Activated CD8-positive, alpha-beta memory T cell treated with anti-CD3 and anti-CD28 coated beads for 1 hour (primary cell): Measurements from ENCODE around the gene NMNAT1.
"Not testable (repeated sequence)": the region's sequence is repeated elsewhere in the genome, so short reads cannot be mapped to it uniquely, and the experiment has no call there.

ENCODE experiments used
- DNase-seq, 2 donors: peaks; one replicate each; pipeline ENCODE4 v3.0.0-alpha.2; 2020; ENCODE audit warnings: low read depth in 1 of 2; ENCODE audit errors: extremely low read depth in 1 of 2

Gene NMNAT1

DNA sequence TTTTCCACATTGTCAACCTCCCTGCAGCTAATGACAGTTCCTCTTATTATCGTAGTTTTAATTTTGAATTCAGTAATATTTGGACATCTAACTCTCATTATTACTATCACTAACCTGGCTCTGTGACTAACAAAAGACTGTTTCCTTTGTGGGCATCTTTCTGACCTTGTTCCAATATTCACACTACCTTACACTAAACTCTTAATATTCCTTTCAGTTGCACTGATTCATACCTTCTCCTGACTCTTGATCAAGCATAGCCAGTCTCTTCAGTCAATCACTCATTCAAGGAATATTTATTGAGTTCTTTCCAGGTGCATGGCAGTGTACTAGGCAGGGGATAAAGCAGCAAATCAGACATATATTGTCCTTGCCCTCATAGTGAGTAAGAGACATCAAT is 25.4 kb upstream of the NMNAT1 start:
- no peak for DNase-seq

DNA sequence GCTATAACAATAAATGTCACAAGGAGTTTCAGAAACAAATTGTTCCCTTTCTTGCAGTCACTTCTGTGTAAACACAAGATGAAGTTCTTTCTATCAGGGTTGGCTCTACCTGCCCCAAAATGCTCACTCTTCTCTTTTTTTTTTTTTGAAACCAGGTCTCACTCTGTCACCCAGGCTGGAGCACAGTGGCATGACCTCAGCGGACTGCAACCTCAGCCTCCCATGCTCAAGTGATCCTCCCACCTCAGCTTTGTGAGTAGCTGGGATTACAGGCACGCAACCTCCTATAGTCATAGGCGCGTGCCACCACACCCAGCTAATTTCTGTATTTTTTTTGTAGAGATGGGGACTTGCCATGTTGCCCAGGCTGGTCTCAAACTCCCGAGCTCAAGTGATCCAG is 22.7 kb upstream of the NMNAT1 start:
- no peak for DNase-seq

- no peak for DNase-seq
These were observed 20.9 kb upstream of the NMNAT1 start for GRCh38 chr1:9922342-9922741.

- no peak for DNase-seq
These were observed 16.0 kb upstream of the NMNAT1 start for GRCh38 chr1:9927259-9927658.

GRCh38 chr1:9929431-9930385 is 13.6 kb upstream of the NMNAT1 start:
- no peak for DNase-seq

- no peak for DNase-seq
These were observed 806 bp upstream of the NMNAT1 start for GRCh38 chr1:9942399-9942938.

DNA sequence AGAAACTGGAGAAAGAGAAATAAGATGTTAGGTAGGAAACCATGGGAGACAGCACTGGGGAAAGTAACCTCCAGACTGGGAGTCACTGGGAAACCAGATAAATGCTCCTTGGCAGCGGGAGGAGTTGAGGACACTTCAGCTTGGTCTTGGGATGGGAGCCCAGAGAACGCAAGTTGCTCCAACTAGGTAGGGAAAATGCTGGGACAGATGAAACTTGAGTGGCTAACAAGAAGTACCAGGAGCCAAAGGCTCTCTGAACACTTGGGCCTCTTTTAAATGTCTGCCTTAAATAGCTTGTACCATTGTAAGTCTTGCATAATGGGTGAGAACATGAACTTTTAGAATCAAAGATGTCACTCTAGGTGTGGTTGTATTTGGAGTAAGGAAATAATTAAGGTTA is 3.0 kb downstream of the NMNAT1 start:
- DNase-seq, result no peak

GRCh38 chr1:9957726-9958125 is 14.5 kb downstream of the NMNAT1 start:
- no peak for DNase-seq

GRCh38 chr1:9960011-9960410 is 16.7 kb downstream of the NMNAT1 start:
- no peak for DNase-seq

GRCh38 chr1:9960706-9961562 is 17.7 kb downstream of the NMNAT1 start:
- no peak for DNase-seq

- no peak for DNase-seq
These were observed 41.0 kb downstream of the NMNAT1 start for GRCh38 chr1:9984253-9984652.

DNA sequence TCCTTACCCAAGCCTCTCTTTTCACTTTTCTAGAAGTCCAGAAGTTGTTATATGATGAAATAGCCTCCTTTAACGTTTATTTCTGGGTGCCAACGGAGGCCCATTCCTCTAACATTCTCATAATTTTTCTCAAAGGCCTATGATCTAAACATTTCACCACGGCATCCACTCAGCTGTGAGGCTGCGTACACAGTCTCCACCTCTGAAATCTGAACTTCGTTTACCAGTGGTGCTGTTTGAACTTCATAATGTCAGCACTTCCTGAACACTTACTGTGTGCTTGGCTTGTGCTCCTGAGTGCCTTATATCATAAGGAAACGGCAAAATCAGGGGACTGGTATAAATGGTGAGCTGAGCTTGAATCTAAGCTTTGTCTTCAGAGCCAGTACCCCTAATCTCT is 41.7 kb downstream of the NMNAT1 start:
- DNase-seq, result no peak

DNA sequence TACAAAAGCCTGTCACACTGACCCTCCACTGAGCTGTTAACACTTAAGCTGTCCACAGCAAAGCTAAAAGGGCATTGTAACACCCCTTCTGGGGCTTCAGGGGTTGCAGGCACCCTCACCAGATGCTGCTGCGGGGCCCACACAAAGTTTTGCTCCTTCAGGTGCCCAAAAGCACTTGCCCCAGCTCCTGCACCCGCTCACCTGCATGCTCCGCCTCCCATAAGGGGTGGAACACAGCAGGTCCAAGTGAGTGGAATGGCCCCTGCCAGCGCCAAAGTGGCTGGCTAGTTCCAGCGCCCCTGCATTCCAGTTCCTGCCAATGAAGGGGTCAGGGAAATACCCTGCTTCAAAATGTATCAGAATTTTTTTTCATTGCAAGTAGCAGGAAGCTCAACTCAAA is 46.5 kb downstream of the NMNAT1 start:
- DNase-seq, result no peak

DNA sequence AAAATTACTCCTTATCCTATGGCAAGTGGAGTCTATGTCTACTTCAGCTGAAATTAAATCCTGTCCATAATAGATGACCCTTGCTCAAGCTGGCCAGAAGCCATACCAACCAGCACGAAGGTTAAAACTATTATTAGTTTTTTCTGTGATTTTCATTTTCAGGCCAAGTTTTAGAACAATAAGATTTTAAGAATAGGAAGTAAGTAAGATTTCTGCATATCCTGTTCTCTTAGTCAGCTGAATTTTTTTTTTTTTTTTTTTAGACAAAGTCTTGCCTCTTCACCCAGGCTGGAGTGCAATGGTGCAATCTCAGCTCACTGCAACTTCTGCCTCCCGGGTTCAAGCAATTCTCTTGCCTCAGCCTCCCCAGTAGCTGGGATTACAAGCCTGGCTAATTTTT is 47.7 kb downstream of the NMNAT1 start:
- DNase-seq, result no peak

DNA sequence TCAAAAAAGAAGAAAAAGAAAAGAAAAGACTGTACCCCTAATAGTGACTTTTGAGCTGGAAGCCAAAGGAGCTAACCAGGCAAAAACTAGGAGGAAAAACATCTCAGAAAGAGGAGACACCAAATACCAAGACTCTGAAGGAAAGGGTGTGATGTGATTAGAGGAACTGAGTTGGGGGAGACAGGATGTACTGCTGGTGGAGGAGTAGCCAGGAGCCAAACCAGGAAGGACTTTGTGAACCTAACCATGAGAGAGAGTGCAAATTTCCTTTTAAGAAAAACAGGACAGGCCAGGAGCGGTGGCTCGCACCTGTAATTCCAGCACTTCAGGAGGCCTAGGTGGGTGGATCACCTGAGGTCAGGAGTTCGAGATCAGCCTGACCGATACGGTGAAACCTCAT is 49.6 kb downstream of the NMNAT1 start:
- DNase-seq, result no peak

- no peak for DNase-seq
These were observed 50.3 kb downstream of the NMNAT1 start for GRCh38 chr1:9993561-9994075.

GRCh38 chr1:9996624-9997582 is 53.6 kb downstream of the NMNAT1 start, which contains the start of gene RBP7:
Gene RBP7 (plus strand): TSS chr1:9997228. CDS start chr1:9997259, 31 bp downstream.
- DNase-seq, result peak in 1 of 2 donors; percentile 0

DNA sequence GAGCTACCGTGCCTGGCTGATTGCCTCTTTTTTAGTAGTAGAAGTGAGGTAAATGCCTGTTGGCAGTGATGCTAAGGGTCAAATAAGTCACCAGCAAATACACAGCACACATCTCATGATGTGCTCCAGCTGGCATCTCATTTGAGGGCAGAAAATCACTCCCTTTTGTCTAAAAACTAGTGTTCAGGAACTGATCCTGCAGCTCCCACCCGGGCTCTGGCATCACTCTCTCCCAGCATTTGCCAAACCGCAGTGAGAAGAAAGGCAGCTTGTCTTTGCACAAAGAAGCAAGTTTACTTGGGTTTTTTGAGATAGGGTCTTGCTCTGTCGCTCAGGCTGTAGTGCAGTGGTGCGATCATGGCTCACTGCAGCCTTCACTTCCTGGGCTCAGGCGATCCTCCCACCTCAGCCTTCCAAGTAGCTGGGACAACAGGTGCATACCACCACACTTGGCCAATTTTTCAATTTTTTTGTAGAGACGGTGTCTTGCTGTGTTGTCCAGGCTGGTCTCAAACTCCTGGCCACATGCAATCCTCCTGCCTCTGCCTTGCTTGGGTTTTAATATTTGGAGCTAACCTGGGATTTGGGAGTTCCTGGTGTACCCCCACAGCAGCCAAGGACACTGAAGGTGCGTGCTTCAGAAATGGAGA is 57.9 kb downstream of the NMNAT1 start:
- DNase-seq, result no peak

DNA sequence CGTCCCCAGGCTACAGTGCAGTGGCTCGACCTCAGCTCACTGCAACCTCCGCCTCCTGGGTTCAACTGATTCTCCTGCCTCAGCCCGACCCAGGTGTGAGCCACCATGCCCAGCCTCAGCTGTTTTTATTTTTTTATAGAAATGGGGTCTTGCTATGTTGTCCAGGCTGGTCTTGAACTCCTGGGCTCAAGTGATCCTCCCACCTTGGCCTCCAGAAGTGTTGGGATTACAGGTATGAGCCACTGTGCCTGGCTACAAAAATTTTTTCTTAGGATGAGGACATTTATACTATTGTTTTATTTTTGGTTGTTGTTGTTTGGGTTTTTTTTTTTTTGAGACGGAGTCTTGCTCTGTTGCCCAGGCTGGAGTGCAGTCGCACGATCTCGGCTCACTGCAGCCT is 62.0 kb downstream of the NMNAT1 start:
- DNase-seq, result not testable (repeated sequence)

DNA sequence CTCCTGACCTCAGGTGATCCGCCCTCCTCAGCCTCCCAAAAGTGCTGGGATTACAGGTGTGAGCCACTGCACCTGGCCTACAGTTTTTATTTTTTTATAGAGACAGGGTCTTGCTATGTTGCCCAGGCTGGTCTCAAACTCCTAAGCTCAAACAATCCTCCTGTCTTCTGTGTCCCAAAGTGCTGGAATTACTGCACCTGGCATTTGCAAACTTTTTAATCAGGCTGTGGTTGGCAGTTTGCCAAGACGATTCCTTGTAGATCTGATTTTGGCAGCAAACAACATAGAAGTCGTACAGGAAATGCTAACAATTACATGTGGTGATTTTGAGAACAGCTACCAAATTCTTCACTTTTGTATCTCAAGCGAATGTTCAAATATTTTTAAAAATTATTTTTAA is 63.9 kb downstream of the NMNAT1 start:
- no peak for DNase-seq
